ENCODE results near the gene MYRFL. TPM values are rescaled to one million over a fixed set of nuclear protein-coding genes. Genes with fewer than 3 reads are reported as not detected.

MYRFL gene
- total RNA-seq, 6 donors from 2014 or later = 0.10 to 1.8 (median 0.20) TPM; not detected in 3

GRCh38 chr12:69834576-69834975 is 9.5 kb downstream of the MYRFL start:
- Histone ChIP-seq H3K36me3 (no peaks in the 10 kb centered on the region), H3K4me3 (no peak overlapping the region), H3K9me3 (no peaks in the 10 kb centered on the region), H3K27ac (no peak overlapping the region), H3K27me3 (no peaks in the 10 kb centered on the region), H3K4me1 (peaks cover 0 to 31% (median 7%) of the 10 kb centered on the region in 4 donors)
- TF ChIP-seq CTCF (IDR thresholded peaks at IDR 0.05) = no peak
- TF ChIP-seq POLR2AphosphoS5 (IDR thresholded peaks at IDR 0.05) = no peak
- TF ChIP-seq EP300 (IDR thresholded peaks at IDR 0.05) = no peak
- TF ChIP-seq POLR2A (IDR thresholded peaks at IDR 0.05) = no peak
- DNase-seq (no peak), ATAC-seq (ENCODE audit: low FRiP score in 2 of 2) (no peak)

- Histone ChIP-seq H3K4me1 (peaks cover 0 to 31% (median 7%) of the 10 kb centered on the region in 4 donors), H3K27ac (no peak overlapping the region), H3K27me3 (no peaks in the 10 kb centered on the region), H3K36me3 (no peaks in the 10 kb centered on the region), H3K9me3 (no peaks in the 10 kb centered on the region), H3K4me3 (no peak overlapping the region)
- DNase-seq (no peak), ATAC-seq (ENCODE audit: low FRiP score in 2 of 2) (no peak)
- TF ChIP-seq POLR2AphosphoS5 (IDR thresholded peaks at IDR 0.05) (no peak), CTCF (IDR thresholded peaks at IDR 0.05) (no peak), POLR2A (IDR thresholded peaks at IDR 0.05) (no peak), EP300 (IDR thresholded peaks at IDR 0.05) (no peak)
- 56 to 61% methylated on average over 3 of the region's 3 CpGs for WGBS, 2 donors
These were observed 10.1 kb downstream of the MYRFL start for GRCh38 chr12:69835081-69835480.

GRCh38 chr12:69836015-69836414 is 11.0 kb downstream of the MYRFL start:
- Histone ChIP-seq H3K27ac (peak overlapping the region in 1 of 4 donors; percentile 22), H3K4me3 (no peak overlapping the region), H3K9me3 (no peaks in the 10 kb centered on the region), H3K36me3 (no peaks in the 10 kb centered on the region), H3K4me1 (peaks cover 0 to 31% (median 7%) of the 10 kb centered on the region in 4 donors), H3K27me3 (no peaks in the 10 kb centered on the region)
- 91 to 97% methylated on average over 13 of the region's 13 CpGs for WGBS, 2 donors
- DNase-seq = peak in 1 of 2 donors; percentile 21
- TF ChIP-seq CTCF (IDR thresholded peaks at IDR 0.05) (no peak), EP300 (IDR thresholded peaks at IDR 0.05) (no peak), POLR2A (IDR thresholded peaks at IDR 0.05) (no peak), POLR2AphosphoS5 (IDR thresholded peaks at IDR 0.05) (no peak)
- no peak for ATAC-seq (ENCODE audit: low FRiP score in 2 of 2)

- DNase-seq (no peak), ATAC-seq (ENCODE audit: low FRiP score in 2 of 2) (no peak)
- H3K4me1 ChIP-seq = peaks cover 0 to 31% (median 7%) of the 10 kb centered on the region in 4 donors
- TF ChIP-seq CTCF (IDR thresholded peaks at IDR 0.05) (no peak), POLR2A (IDR thresholded peaks at IDR 0.05) (no peak), POLR2AphosphoS5 (IDR thresholded peaks at IDR 0.05) (no peak), EP300 (IDR thresholded peaks at IDR 0.05) (no peak)
- H3K9me3 ChIP-seq = no peaks in the 10 kb centered on the region
- H3K4me3 ChIP-seq = no peak overlapping the region
- H3K36me3 ChIP-seq = no peaks in the 10 kb centered on the region
- peak overlapping the region in 2 of 4 donors; percentile 61 to 67 for H3K27ac ChIP-seq
- 85% methylated on average over 4 of the region's 4 CpGs for WGBS, 2 donors
- H3K27me3 ChIP-seq = no peaks in the 10 kb centered on the region
These were observed 12.2 kb downstream of the MYRFL start for GRCh38 chr12:69837191-69837590.

- Histone ChIP-seq H3K9me3 (no peaks in the 10 kb centered on the region), H3K4me1 (peaks cover 0 to 31% (median 7%) of the 10 kb centered on the region in 4 donors), H3K27me3 (no peaks in the 10 kb centered on the region), H3K36me3 (no peaks in the 10 kb centered on the region), H3K4me3 (no peak overlapping the region), H3K27ac (peak overlapping the region in 2 of 4 donors; percentile 61 to 67)
- 64 to 65% methylated on average over 4 of the region's 4 CpGs for WGBS, 2 donors
- TF ChIP-seq CTCF (IDR thresholded peaks at IDR 0.05) = no peak
- TF ChIP-seq EP300 (IDR thresholded peaks at IDR 0.05) = no peak
- no peak for TF ChIP-seq POLR2A (IDR thresholded peaks at IDR 0.05)
- TF ChIP-seq POLR2AphosphoS5 (IDR thresholded peaks at IDR 0.05) = no peak
- ATAC-seq (ENCODE audit: low FRiP score in 2 of 2) (no peak), DNase-seq (peak in 1 of 2 donors; percentile 67)
These were observed 12.8 kb downstream of the MYRFL start for GRCh38 chr12:69837657-69838415.

Data from upper lobe of left lung (tissue), 6 donors.